Fibroblast of mammary gland (primary cell): Measurements from ENCODE around the gene NEDD4L.

Experiments
- DNase-seq: peaks from one replicate; pipeline ENCODE4 v3.0.0-alpha.2; 2010; ENCODE audit warnings: low read depth
- H3K4me3 ChIP-seq: 2 replicates; pipeline ENCODE4 v1.5.1; 2011; ENCODE audit warnings: low read depth, mild to moderate bottlenecking, low read length, moderate library complexity; ENCODE audit not compliant: control insufficient read depth
- TF ChIP-seq, protein P1 (sequence below): conservative IDR thresholded peaks from 2 replicates; pipeline ENCODE4 v1.5.1; 2011; ENCODE audit warnings: low read depth, low read length, inconsistent platforms; ENCODE audit not compliant: control insufficient read depth, insufficient read depth

Gene NEDD4L

DNA sequence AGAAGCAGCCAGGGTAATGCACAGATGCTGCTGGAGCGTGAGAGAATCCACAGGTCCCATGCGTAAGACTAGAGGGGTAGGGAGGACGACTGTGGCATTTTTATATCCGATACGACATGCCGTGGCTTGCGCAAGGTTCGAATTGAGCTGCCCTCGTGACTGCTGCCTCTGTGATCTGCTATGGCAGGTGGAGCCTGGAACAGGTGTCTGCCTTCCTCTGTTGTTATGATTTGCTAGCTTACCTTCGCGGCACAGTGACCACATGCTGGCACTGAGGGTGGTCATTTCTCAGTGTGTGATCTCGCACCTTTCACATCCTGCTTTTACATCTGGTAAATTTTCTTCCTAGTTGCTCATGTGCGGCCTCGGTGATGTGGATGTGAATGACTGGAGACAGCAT is 344.7 kb downstream of the NEDD4L start:
- no peak overlapping the region for H3K4me3 ChIP-seq
- no peak for DNase-seq
- TF ChIP-seq, protein P1, sequence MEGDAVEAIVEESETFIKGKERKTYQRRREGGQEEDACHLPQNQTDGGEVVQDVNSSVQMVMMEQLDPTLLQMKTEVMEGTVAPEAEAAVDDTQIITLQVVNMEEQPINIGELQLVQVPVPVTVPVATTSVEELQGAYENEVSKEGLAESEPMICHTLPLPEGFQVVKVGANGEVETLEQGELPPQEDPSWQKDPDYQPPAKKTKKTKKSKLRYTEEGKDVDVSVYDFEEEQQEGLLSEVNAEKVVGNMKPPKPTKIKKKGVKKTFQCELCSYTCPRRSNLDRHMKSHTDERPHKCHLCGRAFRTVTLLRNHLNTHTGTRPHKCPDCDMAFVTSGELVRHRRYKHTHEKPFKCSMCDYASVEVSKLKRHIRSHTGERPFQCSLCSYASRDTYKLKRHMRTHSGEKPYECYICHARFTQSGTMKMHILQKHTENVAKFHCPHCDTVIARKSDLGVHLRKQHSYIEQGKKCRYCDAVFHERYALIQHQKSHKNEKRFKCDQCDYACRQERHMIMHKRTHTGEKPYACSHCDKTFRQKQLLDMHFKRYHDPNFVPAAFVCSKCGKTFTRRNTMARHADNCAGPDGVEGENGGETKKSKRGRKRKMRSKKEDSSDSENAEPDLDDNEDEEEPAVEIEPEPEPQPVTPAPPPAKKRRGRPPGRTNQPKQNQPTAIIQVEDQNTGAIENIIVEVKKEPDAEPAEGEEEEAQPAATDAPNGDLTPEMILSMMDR, result no peak

DNA sequence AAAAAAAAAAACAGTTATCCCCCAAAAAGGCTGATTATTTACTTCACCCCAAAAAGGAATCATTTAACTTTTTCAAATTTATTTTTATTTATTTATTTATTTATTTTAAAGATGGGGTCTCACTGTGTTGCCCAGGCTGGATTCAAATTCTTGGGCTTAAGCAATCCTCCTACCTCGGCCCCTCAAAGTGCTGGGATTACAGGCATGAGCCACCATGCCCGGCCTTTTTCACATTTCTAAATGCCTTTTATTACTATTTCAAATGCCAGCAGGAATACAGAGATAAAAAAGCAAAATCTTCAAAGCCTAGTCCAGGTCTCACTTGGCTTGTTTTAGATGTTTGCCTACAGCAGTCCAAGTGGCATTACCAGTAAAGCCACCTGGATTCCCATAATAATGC is 345.7 kb downstream of the NEDD4L start:
- no peak for DNase-seq
- TF ChIP-seq, protein P1, result no peak

DNA sequence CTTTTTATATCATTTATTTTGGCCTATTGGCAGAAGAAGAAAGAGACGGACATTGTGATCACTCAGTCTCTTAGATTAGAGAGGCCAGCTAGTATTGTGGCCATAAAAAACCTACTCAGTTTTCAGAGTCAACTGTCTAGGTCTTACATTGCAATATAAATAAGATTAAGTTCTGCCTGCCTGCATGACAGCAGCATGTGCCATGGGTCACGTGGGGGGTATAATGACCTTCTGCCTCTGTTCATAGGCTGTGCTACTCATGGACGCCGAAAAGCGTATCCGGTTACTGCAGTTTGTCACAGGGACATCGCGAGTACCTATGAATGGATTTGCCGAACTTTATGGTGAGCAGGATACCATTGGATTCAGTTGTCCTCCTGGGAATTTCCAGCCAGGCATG is 346.4 kb downstream of the NEDD4L start:
- TF ChIP-seq, protein P1, result no peak
- H3K4me3 ChIP-seq, result no peak overlapping the region
- DNase-seq, result no peak

More for the DNA sequence above, 345.7 kb downstream of the NEDD4L start:
- no peak overlapping the region for H3K4me3 ChIP-seq

DNA sequence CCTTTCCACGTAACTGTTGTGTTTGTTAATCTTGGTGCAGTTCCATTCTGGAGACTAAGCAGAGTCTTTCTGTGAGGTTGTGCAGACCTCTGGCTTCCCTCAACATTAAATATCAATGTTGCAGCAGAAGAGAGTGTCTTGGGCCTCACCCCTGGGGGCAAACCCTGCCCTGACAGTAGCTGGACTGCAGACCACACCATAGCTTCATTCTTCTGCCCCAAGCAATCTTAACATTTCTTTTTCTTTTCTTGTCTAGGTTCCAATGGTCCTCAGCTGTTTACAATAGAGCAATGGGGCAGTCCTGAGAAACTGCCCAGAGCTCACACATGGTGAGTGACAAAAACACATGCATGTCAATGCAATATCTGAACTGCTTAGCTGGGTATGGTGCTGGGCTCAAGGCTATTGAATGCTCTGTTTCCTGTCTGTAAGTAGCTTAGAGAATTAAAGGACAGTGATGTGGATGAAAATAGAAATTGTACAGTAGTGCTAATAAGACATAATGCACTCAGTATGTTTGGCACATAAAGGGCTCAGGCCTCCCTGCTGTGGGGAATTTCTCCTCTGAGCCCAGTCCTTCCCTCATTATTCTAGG is 347.3 kb downstream of the NEDD4L start:
- DNase-seq, result no peak

DNA sequence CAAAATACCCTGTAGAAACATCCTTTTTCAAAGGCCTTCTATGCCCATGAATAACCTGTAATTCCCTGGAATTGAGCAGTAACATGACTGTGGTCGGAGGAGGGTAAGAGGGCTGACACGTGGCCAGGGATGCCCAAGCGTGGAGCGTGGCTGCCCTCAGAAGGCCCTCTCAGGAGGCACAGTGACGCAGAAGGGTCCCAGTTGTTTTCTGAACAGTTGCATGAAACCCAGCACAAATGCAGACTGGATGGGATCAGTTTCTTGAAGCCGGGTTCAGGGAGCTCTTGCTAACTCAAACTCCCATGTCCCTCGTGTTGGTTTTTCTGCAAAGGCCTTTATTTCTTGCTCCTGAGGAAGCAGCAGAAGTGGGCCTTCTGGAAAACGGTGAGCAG is 347.9 kb downstream of the NEDD4L start:
- H3K4me3 ChIP-seq, result no peak overlapping the region
- no peak for DNase-seq
- TF ChIP-seq, protein P1, result peak; percentile 2

More for the DNA sequence above, 347.3 kb downstream of the NEDD4L start:
- no peak overlapping the region for H3K4me3 ChIP-seq
- TF ChIP-seq, protein P1, result no peak

DNA sequence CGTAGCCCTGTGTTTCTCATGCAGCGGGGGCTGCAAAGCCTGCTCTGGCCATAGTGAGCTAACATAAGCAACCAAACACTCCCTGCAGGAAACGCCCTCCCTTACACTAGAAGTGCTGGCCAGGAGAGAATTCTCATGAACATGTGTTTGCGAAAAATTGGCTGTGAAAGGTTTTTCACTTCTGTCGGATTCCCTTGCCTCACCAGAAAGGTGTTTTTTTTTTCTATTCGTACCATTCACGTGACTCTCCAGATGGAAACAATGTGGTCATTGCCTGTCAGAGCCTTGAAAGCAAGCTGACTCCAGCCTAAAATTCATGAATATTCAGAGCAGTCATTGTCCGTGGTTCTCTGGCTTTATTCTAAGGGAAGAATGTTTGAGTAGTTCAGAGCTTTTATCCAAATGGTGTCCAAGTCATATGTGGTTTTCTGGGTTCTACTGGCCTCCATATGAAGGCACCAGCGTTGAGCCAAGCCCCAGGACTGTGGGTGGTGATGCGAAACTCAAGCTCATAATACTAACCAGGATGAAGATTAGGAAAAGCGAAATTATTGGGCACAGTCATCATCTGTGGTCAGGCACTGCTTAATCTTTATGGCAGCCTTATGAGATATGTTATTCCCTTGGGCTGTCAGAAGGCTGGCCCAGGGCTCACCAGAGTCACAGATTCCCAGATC is 348.4 kb downstream of the NEDD4L start:
- TF ChIP-seq, protein P1, result no peak
- DNase-seq, result peak; percentile 65
- H3K4me3 ChIP-seq, result no peak overlapping the region
